H1 (cell line): ENCODE data around the gene RPS15. TPM values are rescaled to one million over a fixed set of nuclear protein-coding genes. Genes with fewer than 3 reads are reported as not detected.
A peak's percentile ranks its signal among the peaks of the same experiment; 100 is the strongest.

Experiments used
- CTCF ChIA-PET: fragments of 300-600 bp; sonication (Branson Sonifier 250); formaldehyde crosslinking; loops from one replicate; lab custom pipeline; 2021; ENCODE audit not compliant: partially characterized antibody; lab: Charles Lee
- POLR2A ChIA-PET: fragments of 300-600 bp; sonication (Branson Sonifier 250); formaldehyde crosslinking; loops from one replicate; lab custom pipeline; 2021; ENCODE audit warnings: inconsistent platforms; ENCODE audit not compliant: partially characterized antibody; lab: Charles Lee
- DNase-seq, 2 experiments: peaks; one replicate each; pipeline versions ENCODE4 v3.0.0 to v3.0.0-alpha.2; 2010 to 2022; ENCODE audit warnings: low spot score in 2 of 2, low read depth in 1 of 2, mixed read lengths in 1 of 2
- FAIRE-seq: peaks from 2 replicates; lab custom pipeline; 2011; peaks lifted over from hg19 to GRCh38; lab: Jason Lieb, UNC
- H2AFZ ChIP-seq: 2 replicates; pipeline ENCODE4 v1.8.1; 2012; ENCODE audit warnings: low read length, inconsistent platforms
- H2AK5ac ChIP-seq: 2 replicates; pipeline ENCODE4 v1.6.1; 2013; ENCODE audit warnings: low read depth, low read length
- H2BK120ac ChIP-seq: replicated peaks from 2 replicates; pipeline ENCODE3; 2013; ENCODE audit warnings: low read depth, low read length, inconsistent platforms
- H2BK12ac ChIP-seq: 2 replicates; pipeline ENCODE4 v1.6.1; 2013; ENCODE audit warnings: low read depth, low read length
- H2BK15ac ChIP-seq: 2 replicates; pipeline ENCODE4 v1.6.1; 2013; ENCODE audit warnings: low read length
- H2BK20ac ChIP-seq: 2 replicates; pipeline ENCODE4 v1.6.1; 2013; ENCODE audit warnings: low read length
- H2BK5ac ChIP-seq: 2 replicates; pipeline ENCODE4 v1.6.1; 2013; ENCODE audit warnings: low read depth, low read length
- H3K14ac ChIP-seq: 2 replicates; pipeline ENCODE4 v1.6.1; 2013; ENCODE audit warnings: inconsistent platforms; ENCODE audit not compliant: insufficient read length
- H3K18ac ChIP-seq: 2 replicates; pipeline ENCODE4 v1.6.1; 2013; ENCODE audit warnings: low read length; ENCODE audit errors: extremely low read depth
- H3K23ac ChIP-seq: 2 replicates; pipeline ENCODE4 v1.6.1; 2013; ENCODE audit warnings: inconsistent platforms; ENCODE audit not compliant: insufficient read length
- H3K23me2 ChIP-seq: 2 replicates; pipeline ENCODE4 v1.6.1; 2013; ENCODE audit warnings: low read depth, low read length
- H3K27ac ChIP-seq: 2 replicates; pipeline ENCODE4 v1.6.1; 2011; ENCODE audit warnings: low read depth, low read length, inconsistent platforms
- H3K27me3 ChIP-seq, 4 experiments: replicated peaks in 1 of 4; 1 replicate in 1 of 4; 2 replicates in 3 of 4; pipeline versions ENCODE4 v1.6.1 to v1.8.1; 2011 to 2013; ENCODE audit warnings: low read length in 3 of 4, mild to moderate bottlenecking in 3 of 4, inconsistent platforms in 2 of 4, mixed read lengths in 2 of 4, moderate library complexity in 1 of 4; ENCODE audit not compliant: control insufficient read depth in 3 of 4, insufficient read depth in 3 of 4; ENCODE audit errors: extremely low read depth in 1 of 4
- H3K36me3 ChIP-seq, 4 experiments: 2 replicates each; pipeline versions ENCODE4 v1.6.1 to v1.8.1; 2011 to 2013; ENCODE audit warnings: mild to moderate bottlenecking in 4 of 4, low read length in 3 of 4, moderate library complexity in 2 of 4, control low read depth in 1 of 4, inconsistent platforms in 1 of 4; ENCODE audit not compliant: insufficient read depth in 4 of 4, control insufficient read depth in 2 of 4
- H3K4ac ChIP-seq: replicated peaks from 2 replicates; pipeline ENCODE3; 2013; ENCODE audit warnings: low read length, low read depth, mixed read lengths, inconsistent platforms; ENCODE audit not compliant: insufficient read length
- H3K4me1 ChIP-seq, 4 experiments: replicated peaks in 1 of 4; 1 replicate in 1 of 4; 2 replicates in 3 of 4; pipeline versions ENCODE4 v1.6.1 to v1.8.1; 2011 to 2013; ENCODE audit warnings: low read length in 3 of 4, inconsistent platforms in 2 of 4, mixed read lengths in 1 of 4; ENCODE audit not compliant: insufficient read depth in 4 of 4, control insufficient read depth in 3 of 4
- H3K4me2 ChIP-seq, 2 experiments: 2 replicates each; pipeline versions ENCODE4 v1.6.1 to v1.8.1; 2011 to 2013; ENCODE audit warnings: low read depth in 2 of 2, low read length in 2 of 2, control low read depth in 1 of 2, inconsistent platforms in 1 of 2, mild to moderate bottlenecking in 1 of 2; ENCODE audit not compliant: insufficient read depth in 1 of 2
- H3K4me3 ChIP-seq, 4 experiments: fragments of 200-600, 300-600 bp in 1 of 4; sonication (generic), shearing (Covaris generic), sonication (Bioruptor Twin) in 1 of 4; 2 replicates each; pipeline versions ENCODE4 v1.5.1 to v1.8.1; 2011 to 2016; ENCODE audit warnings: low read length in 4 of 4, low read depth in 3 of 4, control low read depth in 2 of 4, inconsistent platforms in 2 of 4, mild to moderate bottlenecking in 2 of 4, mixed read lengths in 1 of 4, moderate library complexity in 1 of 4; ENCODE audit not compliant: insufficient read depth in 2 of 4; ENCODE audit errors: extremely low read depth in 1 of 4
- H3K56ac ChIP-seq: replicated peaks from 2 replicates; pipeline ENCODE3; 2013; ENCODE audit warnings: low read depth, mild to moderate bottlenecking, mixed read lengths, low read length, inconsistent platforms; ENCODE audit not compliant: insufficient read length
- H3K79me1 ChIP-seq: 2 replicates; pipeline ENCODE4 v1.6.1; 2013; ENCODE audit warnings: low read depth, low read length, control low read depth
- H3K79me2 ChIP-seq, 2 experiments: 2 replicates each; pipeline versions ENCODE4 v1.6.1 to v1.8.1; 2012 to 2013; ENCODE audit warnings: low read length in 2 of 2, mild to moderate bottlenecking in 2 of 2, inconsistent platforms in 1 of 2; ENCODE audit not compliant: insufficient read depth in 2 of 2, control insufficient read depth in 1 of 2
- H3K9ac ChIP-seq, 4 experiments: replicated peaks in 1 of 4; 1 replicate in 1 of 4; 2 replicates in 3 of 4; pipeline versions ENCODE4 v1.6.1 to v1.8.1; 2011 to 2013; ENCODE audit warnings: low read depth in 3 of 4, low read length in 3 of 4, control low read depth in 2 of 4, mild to moderate bottlenecking in 2 of 4, moderate library complexity in 2 of 4, inconsistent platforms in 1 of 4; ENCODE audit errors: extremely low read depth in 1 of 4
- H3K9me3 ChIP-seq, 2 experiments: 2 replicates each; pipeline versions ENCODE4 v1.6.1 to v1.8.1; 2012 to 2013; ENCODE audit warnings: mild to moderate bottlenecking in 2 of 2, moderate library complexity in 2 of 2, control low read depth in 1 of 2, inconsistent platforms in 1 of 2, low read depth in 1 of 2, low read length in 1 of 2, mixed read lengths in 1 of 2; ENCODE audit not compliant: insufficient read depth in 2 of 2
- H4K20me1 ChIP-seq, 2 experiments: replicated peaks in 1 of 2; 2 replicates each; pipeline versions ENCODE3 to v1.8.1; 2011 to 2013; ENCODE audit warnings: inconsistent platforms in 2 of 2, low read length in 2 of 2, mild to moderate bottlenecking in 1 of 2; ENCODE audit not compliant: insufficient read depth in 2 of 2, control insufficient read depth in 1 of 2
- H4K5ac ChIP-seq: 2 replicates; pipeline ENCODE4 v1.6.1; 2013; ENCODE audit warnings: low read length, low read depth, mixed read lengths, inconsistent platforms; ENCODE audit not compliant: insufficient read length
- H4K8ac ChIP-seq: 2 replicates; pipeline ENCODE4 v1.8.0; 2013; ENCODE audit warnings: mild to moderate bottlenecking, moderate library complexity, low read length, inconsistent platforms; ENCODE audit not compliant: insufficient read depth; ENCODE audit errors: extremely low read depth
- H4K91ac ChIP-seq: replicated peaks from 2 replicates; pipeline ENCODE3; 2013; ENCODE audit warnings: low read length, mixed read lengths, inconsistent platforms; ENCODE audit not compliant: insufficient read length
- CTCF ChIP-seq, 3 experiments: IDR thresholded peaks; 1 replicate in 2 of 3; 2 replicates in 1 of 3; pipeline versions ENCODE4 v1.5.1 to v1.6.1; 2011; ENCODE audit warnings: low read length in 3 of 3, mild to moderate bottlenecking in 3 of 3, inconsistent platforms in 2 of 3, low read depth in 1 of 3, moderate library complexity in 1 of 3; ENCODE audit not compliant: insufficient read depth in 1 of 3; ENCODE audit errors: control extremely low read depth in 1 of 3
- EP300 ChIP-seq, 2 experiments: IDR thresholded peaks; 1 replicate in 1 of 2; 2 replicates in 1 of 2; pipeline ENCODE4 v1.6.1; 2011 to 2012; ENCODE audit warnings: low read depth in 2 of 2, low read length in 2 of 2, mild to moderate bottlenecking in 2 of 2, borderline replicate concordance in 1 of 2, inconsistent platforms in 1 of 2, moderate library complexity in 1 of 2
- EZH2 ChIP-seq: fragments of 200-600 bp; sonication (generic); IDR thresholded peaks from 2 replicates; pipeline ENCODE4 v1.7.1; 2012; ENCODE audit warnings: low read depth, mild to moderate bottlenecking, moderate library complexity, low read length, inconsistent platforms; ENCODE audit not compliant: severe bottlenecking
- FOSL1 ChIP-seq: IDR thresholded peaks from 2 replicates; pipeline ENCODE4 v1.6.1; 2011; ENCODE audit warnings: mild to moderate bottlenecking, low read depth, low read length, moderate library complexity; ENCODE audit not compliant: insufficient read depth
- GABPA ChIP-seq: IDR thresholded peaks from 2 replicates; pipeline ENCODE4 v1.6.1; 2011; ENCODE audit warnings: mild to moderate bottlenecking, low read length, moderate library complexity, borderline replicate concordance; ENCODE audit not compliant: insufficient read depth
- JUN ChIP-seq: IDR thresholded peaks from 2 replicates; pipeline ENCODE4 v1.6.1; 2011; ENCODE audit warnings: low read depth, mild to moderate bottlenecking, improper control_type of control experiment, low read length
- KDM4A ChIP-seq: IDR thresholded peaks from one replicate; pipeline ENCODE4 v1.7.1; 2012; ENCODE audit warnings: low read depth, mild to moderate bottlenecking, moderate library complexity, low read length, inconsistent platforms; ENCODE audit not compliant: severe bottlenecking
- MAFK ChIP-seq: IDR thresholded peaks from 2 replicates; pipeline ENCODE4 v1.6.1; 2012; ENCODE audit warnings: low read depth, mild to moderate bottlenecking, improper control_type of control experiment, low read length
- POLR2AphosphoS5 ChIP-seq: IDR thresholded peaks from 2 replicates; pipeline ENCODE4 v1.6.1; 2011; ENCODE audit warnings: low read depth, low read length
- POU5F1 ChIP-seq: IDR thresholded peaks from 2 replicates; pipeline ENCODE4 v1.6.1; 2011; ENCODE audit warnings: low read depth, mild to moderate bottlenecking, low read length, moderate library complexity
- SIX5 ChIP-seq: IDR thresholded peaks from 2 replicates; pipeline ENCODE4 v1.6.1; 2011; ENCODE audit warnings: mild to moderate bottlenecking, low read depth, low read length
- WGBS, 2 experiments: shearing (Covaris generic) in 1 of 2; methylation state at CpG; one replicate each; pipeline versions ENCODE4 v1.1.6 to v1.1.7; 2013 to 2015; ENCODE audit warnings: low lambda C conversion rate in 2 of 2, mixed read lengths in 2 of 2, inconsistent platforms in 1 of 2, low coverage in 1 of 2, missing lambda C conversion rate in 1 of 2; ENCODE audit not compliant: insufficient replicate concordance in 2 of 2, insufficient coverage in 1 of 2, insufficient read length in 1 of 2; ENCODE audit errors: extremely low coverage in 1 of 2, missing lambda C conversion rate in 1 of 2; 5-methylcytosine and 5-hydroxymethylcytosine counted together
- polyA plus RNA-seq, 7 experiments: library from polyadenylated mRNA; depleted of rRNA in 3 of 7; stranded (reverse) in 5 of 7; unstranded in 2 of 7; fragments of >200 nt in 5 of 7; fragments of 200-250 nt in 2 of 7; gene quantifications; 1 replicate in 5 of 7; 2 replicates in 1 of 7; 4 replicates in 1 of 7; pipeline versions ENCODE4 v1.2.1 to v1.2.3, GENCODE V29; 2011 to 2013; ENCODE audit warnings: missing spikeins in 2 of 7, mixed read lengths in 2 of 7
- total RNA-seq: library from RNA; stranded (reverse); fragmentation: NEBNext Ultra II Directional; extraction: Animal tissue kit (Norgen Biotek cat#: 25700); gene quantifications from 2 replicates; pipeline ENCODE4 v1.2.1, GENCODE V29; 2021

RPS15 gene
- total and polyA plus RNA-seq, 2 of the 8 experiments (the other 6 are each of a cell fraction or from before 2014, with no cell fraction given): 1,562 to 3,890 TPM

DNA sequence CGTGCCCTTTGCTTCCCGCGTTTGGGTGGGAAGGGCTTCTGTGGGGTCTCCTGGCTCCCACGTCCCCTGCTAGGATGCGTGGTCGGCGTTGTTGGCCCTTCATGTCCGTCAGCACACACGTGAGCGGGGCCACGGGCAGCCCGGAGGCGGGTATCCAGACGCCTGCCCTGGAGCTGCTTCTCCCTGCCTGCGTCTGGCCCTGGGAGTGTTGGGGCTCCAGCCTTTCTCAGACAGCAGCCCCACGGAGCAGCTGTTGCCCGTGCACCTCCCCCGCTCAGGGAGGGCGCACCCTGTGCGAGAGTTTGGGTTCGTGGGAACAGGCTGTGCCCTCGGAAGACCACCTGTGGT, 16.3 kb upstream of the RPS15 start:
- FAIRE-seq (no peak), DNase-seq (no peak)
- Histone ChIP-seq H3K14ac (no peak overlapping the region), H3K56ac (no peak overlapping the region), H3K18ac (no peak overlapping the region), H3K79me2 (peaks cover 14 to 84% of the 10 kb centered on the region in 2 experiments), H2BK5ac (no peak overlapping the region), H4K5ac (no peak overlapping the region), H3K27ac (no peak overlapping the region), H4K91ac (no peak overlapping the region), H3K9me3 (no peaks in the 10 kb centered on the region), H3K4ac (no peak overlapping the region), H3K23ac (no peak overlapping the region), H3K36me3 (peaks cover 35 to 92% (median 66%) of the 10 kb centered on the region in 4 experiments), H2BK120ac (no peak overlapping the region), H2BK20ac (no peak overlapping the region), H2BK12ac (no peak overlapping the region), H3K4me3 (no peak overlapping the region), H3K4me2 (no peak overlapping the region), H3K23me2 (no peaks in the 10 kb centered on the region), H2AK5ac (no peak overlapping the region), H4K20me1 (peaks cover 49 to 57% of the 10 kb centered on the region in 2 experiments), H3K9ac (no peak overlapping the region), H4K8ac (peak overlapping the region; percentile 45; the same call in 1 of the 2 replicates), H2BK15ac (no peak overlapping the region), H3K4me1 (peaks cover 2 to 9% (median 4%) of the 10 kb centered on the region in 4 experiments; a peak in 4 of 7 replicates), H2AFZ (no peak overlapping the region), H3K79me1 (peaks cover 26% of the 10 kb centered on the region), H3K27me3 (no peaks in the 10 kb centered on the region)
- POLR2A ChIA-PET: interaction anchor here (0.7 to 2.6 kb wide), 8 partner anchors 9 to 45 kb away, joined by 3 to 12 read pairs (median 4); no protein-coding TSS in a partner anchor
- TF ChIP-seq MAFK: no peak
- TF ChIP-seq GABPA: no peak
- no peak for TF ChIP-seq POU5F1
- TF ChIP-seq FOSL1: no peak
- TF ChIP-seq EZH2: no peak
- TF ChIP-seq SIX5: no peak
- TF ChIP-seq EP300 (IDR thresholded peaks at IDR 0.05; ENCODE audit: borderline replicate concordance in 1 of 2, low read depth in 2 of 2, low read length in 2 of 2): no peak
- no peak for TF ChIP-seq POLR2AphosphoS5
- TF ChIP-seq KDM4A: no peak
- TF ChIP-seq CTCF (IDR thresholded peaks at IDR 0.05; ENCODE audit: control extremely low read depth in 1 of 3, insufficient read depth in 1 of 3, low read depth in 1 of 3, low read length in 3 of 3): no peak
- TF ChIP-seq JUN: no peak
- 93% methylated on average over 21 of the region's 22 CpGs; no CpG with 5 or more reads in 1 of the 2 experiments for WGBS, 2 experiments
- CTCF ChIA-PET: interaction anchor here (0.6 to 1.9 kb wide), 8 partner anchors 9 to 102 kb away, joined by 3 to 8 read pairs (median 4); no protein-coding TSS in a partner anchor
